ENCODE data around the gene BAIAP2. TPM values are rescaled to one million over a fixed set of nuclear protein-coding genes. Genes with fewer than 3 reads are reported as not detected.

Gene BAIAP2
- total and polyA plus RNA-seq, 2 donors (not counting 3 experiments of a cell fraction or from before 2014, with no cell fraction given), result 12.3 to 18.6 TPM

GRCh38 chr17:81130385-81131361 lies 95.7 kb downstream of the BAIAP2 start:
- POLR2A ChIA-PET, result no interaction called here
- no peak for TF ChIP-seq CTCF (IDR thresholded peaks at IDR 0.05; ENCODE audit: extremely low read depth in 1 of 2, insufficient read depth in 1 of 2, low read depth in 1 of 2, low read length in 2 of 2)
- no peak for TF ChIP-seq MAX (IDR thresholded peaks at IDR 0.05; ENCODE audit: insufficient read depth, insufficient read length)
- no peak for TF ChIP-seq POLR2AphosphoS5 (IDR thresholded peaks at IDR 0.05; ENCODE audit: insufficient read depth, low read depth, low read length)
- no peak for TF ChIP-seq MYC (IDR thresholded peaks at IDR 0.05; ENCODE audit: low read depth, low read length)
- no peak for TF ChIP-seq EZH2 (IDR thresholded peaks at IDR 0.05; ENCODE audit: borderline replicate concordance, low read depth, low read length, severe bottlenecking)
- TF ChIP-seq POLR2A (IDR thresholded peaks at IDR 0.05; ENCODE audit: low read depth, low read length), result no peak
- TF ChIP-seq FOS (IDR thresholded peaks at IDR 0.05; ENCODE audit: borderline replicate concordance, insufficient read depth, low read length), result no peak
- CTCF ChIA-PET, result no interaction called here

More at GRCh38 chr17:81130385-81131361, 95.7 kb downstream of the BAIAP2 start:
- H3K4me3 ChIP-seq (replicated peaks in 1 of 3; ENCODE audit: insufficient read depth in 1 of 3, low read depth in 1 of 3, low read length in 3 of 3), result no peak overlapping the region
- intact Hi-C loops (cut with micrococcal nuclease), result no loop called here
- no peak overlapping the region for H3K27ac ChIP-seq (ENCODE audit: insufficient read depth, low read depth, low read length)
- H3K36me3 ChIP-seq (ENCODE audit: control insufficient read depth in 2 of 2, extremely low read depth in 1 of 2, insufficient read depth in 2 of 2, low read length in 2 of 2), result no peaks in the 10 kb centered on the region
- DNase-seq (ENCODE audit: low read depth, low spot score) (no peak), FAIRE-seq (no peak)
- no peak overlapping the region for H3K4me2 ChIP-seq (ENCODE audit: insufficient read depth, low read length)
- dilution Hi-C loops (cut with MboI; ENCODE audit: extremely low pct_ligation_motif_present, low sequenced_read_pairs), result no loop called here
- no peaks in the 10 kb centered on the region for H3K9me1 ChIP-seq (replicated peaks; ENCODE audit: control insufficient read depth, extremely low read depth, insufficient read depth, low read length)
- no peaks in the 10 kb centered on the region for H3K27me3 ChIP-seq (ENCODE audit: control insufficient read depth in 2 of 2, insufficient read depth in 2 of 2, low read length in 2 of 2)
- no TSS peak for BruUV-seq (replicated peaks)
- no peaks in the 10 kb centered on the region for H3K4me1 ChIP-seq (ENCODE audit: control insufficient read depth, extremely low read depth, insufficient read depth, low read length)
- H3K79me2 ChIP-seq (ENCODE audit: control insufficient read depth, insufficient read depth, low read length), result no peaks in the 10 kb centered on the region
- no peak overlapping the region for H2AFZ ChIP-seq (ENCODE audit: low read depth, low read length)
- H4K20me1 ChIP-seq (replicated peaks; ENCODE audit: control insufficient read depth, extremely low read depth, insufficient read depth, low read length), result no peaks in the 10 kb centered on the region
- H3K9me3 ChIP-seq (replicated peaks; ENCODE audit: control insufficient read depth, insufficient read depth, low read length), result no peaks in the 10 kb centered on the region
- H3K9ac ChIP-seq (replicated peaks; ENCODE audit: extremely low read depth, insufficient read depth, low read length), result no peak overlapping the region

Measured in endothelial cell of umbilical vein (primary cell).